Spinal cord (tissue), 10 donors: Measurements from ENCODE around the gene RRP12. TPM values are rescaled to one million over a fixed set of nuclear protein-coding genes. Genes with fewer than 3 reads are reported as not detected.
"Not testable (repeated sequence)": the region's sequence is repeated elsewhere in the genome, so short reads cannot be mapped to it uniquely, and the experiment has no call there.

ENCODE experiments used
- DNase-seq, 6 donors: peaks; one replicate each; pipeline versions ENCODE4 v3.0.0 to v3.0.0-alpha.2; 2013 to 2015; ENCODE audit warnings: low spot score in 6 of 6, low read depth in 4 of 6
- H3K27ac ChIP-seq: one replicate; pipeline ENCODE4 v1.5.1; 2013; ENCODE audit warnings: low read depth, low read length, control low read depth
- H3K27me3 ChIP-seq: one replicate; pipeline ENCODE4 v1.6.1; 2013; ENCODE audit warnings: low read length; ENCODE audit not compliant: control insufficient read depth, insufficient read depth
- H3K36me3 ChIP-seq: one replicate; pipeline ENCODE4 v1.6.1; 2013; ENCODE audit warnings: low read length; ENCODE audit not compliant: control insufficient read depth, insufficient read depth
- H3K4me1 ChIP-seq: one replicate; pipeline ENCODE4 v1.6.1; 2013; ENCODE audit warnings: low read length; ENCODE audit not compliant: control insufficient read depth, insufficient read depth
- H3K4me3 ChIP-seq: one replicate; pipeline ENCODE4 v1.5.1; 2013; ENCODE audit warnings: low read depth, low read length, control low read depth
- H3K9me3 ChIP-seq: one replicate; pipeline ENCODE4 v1.6.1; 2013; ENCODE audit warnings: low read length; ENCODE audit not compliant: control insufficient read depth, insufficient read depth
- WGBS: methylation state at CpG from one replicate; pipeline ENCODE4 v1.1.5; 2013; ENCODE audit warnings: missing lambda C conversion rate; ENCODE audit not compliant: insufficient coverage; 5-methylcytosine and 5-hydroxymethylcytosine counted together
- polyA plus RNA-seq, 2 donors: library from polyadenylated mRNA; unstranded; fragments of 120-200 nt; gene quantifications; one replicate each; pipeline ENCODE4 v1.2.1, GENCODE V29; 2013; ENCODE audit not compliant: insufficient read length in 2 of 2
- total RNA-seq, 2 donors: library from RNA; depleted of rRNA in 1 of 2; stranded (reverse); fragments of 120-200 nt in 1 of 2; fragments of >200 nt in 1 of 2; gene quantifications; one replicate each; pipeline versions ENCODE4 v1.2.3 to v1.2.4, GENCODE V29; 2013 to 2014
- donor health status: healthy.

Gene RRP12
- total and polyA plus RNA-seq, 4 donors, result 9.7 to 28.3 (median 19.4) TPM

DNA sequence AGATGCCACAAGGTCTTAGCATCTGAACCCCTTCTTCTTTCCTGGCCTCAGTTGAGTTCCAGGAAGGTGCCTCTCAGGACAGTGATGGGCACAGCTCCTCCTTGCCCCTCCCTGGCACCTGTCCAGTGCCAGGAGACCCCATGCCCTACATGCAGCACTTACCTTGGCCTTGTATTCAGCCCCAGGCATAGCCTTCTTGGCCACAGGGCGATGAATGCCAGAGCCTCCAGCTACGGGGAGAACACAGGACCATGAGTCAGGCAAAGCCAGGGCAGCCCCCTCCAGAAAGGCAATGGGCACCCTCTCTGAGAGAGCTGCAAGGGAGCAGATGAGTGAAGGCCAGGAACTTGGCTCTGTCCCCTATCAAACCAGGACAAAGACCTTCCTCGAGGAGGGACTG is 42.4 kb downstream of the RRP12 start:
- H3K36me3 ChIP-seq, result peaks cover 71% of the 10 kb centered on the region
- WGBS, result 94% methylated on average over 3 of the region's 3 CpGs

DNA sequence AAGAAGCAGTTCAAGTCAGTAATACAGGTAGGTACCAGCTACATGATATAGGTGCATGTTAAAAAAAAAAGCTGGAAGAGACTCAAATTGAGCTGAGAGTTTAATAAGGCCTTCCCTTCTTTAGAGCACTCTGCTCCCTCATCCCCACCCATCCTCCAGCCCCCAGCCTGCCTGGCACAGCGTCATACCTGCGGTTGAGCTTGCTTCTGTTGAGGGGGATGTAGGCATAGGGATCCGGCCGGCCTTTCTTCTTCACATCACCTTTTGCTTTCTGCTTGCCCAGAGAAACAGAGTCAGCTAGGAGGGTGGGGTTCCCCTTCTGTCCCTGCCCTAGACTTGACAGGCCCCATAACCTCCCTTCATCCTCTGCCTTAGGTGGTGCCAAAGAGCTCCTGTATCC is 42.8 kb downstream of the RRP12 start:
- Histone ChIP-seq H3K36me3 (peaks cover 67% of the 10 kb centered on the region), H3K27ac (no peak overlapping the region), H3K4me3 (no peak overlapping the region), H3K27me3 (no peaks in the 10 kb centered on the region), H3K4me1 (no peaks in the 10 kb centered on the region), H3K9me3 (no peaks in the 10 kb centered on the region)
- WGBS, result no CpG with 5 or more reads among the region's 4 CpGs
- no peak for DNase-seq

More for the DNA sequence above, 42.4 kb downstream of the RRP12 start:
- Histone ChIP-seq H3K4me3 (no peak overlapping the region), H3K4me1 (no peaks in the 10 kb centered on the region), H3K27ac (no peak overlapping the region), H3K9me3 (no peaks in the 10 kb centered on the region), H3K27me3 (no peaks in the 10 kb centered on the region)
- no peak for DNase-seq

DNA sequence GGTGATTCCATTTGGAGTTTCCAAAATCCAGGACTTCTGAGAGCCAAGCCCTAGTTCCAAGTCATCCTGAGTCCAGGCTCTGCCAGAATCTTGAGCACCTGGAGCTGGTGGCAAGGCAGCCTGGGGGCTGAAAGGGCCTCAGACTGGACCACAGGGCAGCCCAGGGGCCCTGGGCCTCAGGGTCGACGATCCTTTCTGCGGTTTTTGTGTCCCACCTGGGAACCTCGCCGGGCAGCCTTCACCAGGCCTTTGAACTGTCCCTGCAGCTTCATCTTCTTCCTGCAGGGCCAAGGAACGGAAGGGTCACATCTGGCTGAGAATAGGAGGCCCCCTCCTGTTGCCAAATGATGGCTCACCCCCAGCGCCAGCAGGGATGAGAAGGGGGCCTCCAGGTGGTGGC is 44.2 kb downstream of the RRP12 start:
- H3K9me3 ChIP-seq, result no peaks in the 10 kb centered on the region
- H3K4me3 ChIP-seq, result no peak overlapping the region
- DNase-seq, result no peak
- no peaks in the 10 kb centered on the region for H3K4me1 ChIP-seq
- no peak overlapping the region for H3K27ac ChIP-seq
- peaks cover 58% of the 10 kb centered on the region for H3K36me3 ChIP-seq
- H3K27me3 ChIP-seq, result no peaks in the 10 kb centered on the region
- WGBS, result 74% methylated on average over 7 of the region's 7 CpGs

DNA sequence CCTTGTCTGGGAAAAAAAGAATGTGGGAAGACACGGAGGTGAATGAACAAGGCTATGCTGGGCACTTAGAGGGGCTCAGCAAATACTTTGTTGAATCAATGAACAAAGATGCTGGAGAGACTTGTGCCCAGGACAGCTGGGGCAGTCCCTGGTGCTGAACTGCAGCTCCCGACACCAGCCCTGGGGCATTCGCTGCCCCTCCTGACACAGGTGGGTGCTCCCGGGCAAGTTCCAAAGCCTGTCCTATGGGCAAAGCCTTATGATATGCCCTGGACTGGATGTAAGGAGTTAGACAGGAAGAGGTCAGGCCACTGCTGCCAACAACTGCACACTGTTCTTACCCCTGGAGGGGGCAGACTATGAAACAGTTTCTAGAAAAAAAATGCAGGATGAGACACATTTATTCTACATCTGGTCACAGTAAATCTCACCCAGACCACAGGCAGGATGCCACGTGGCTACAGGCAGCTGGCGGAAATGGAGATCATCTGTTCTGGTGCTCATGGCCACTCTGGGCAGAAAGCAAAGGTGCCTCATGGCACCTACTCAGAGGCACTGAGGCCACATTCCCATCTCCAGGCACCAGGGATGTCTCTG is 44.7 kb downstream of the RRP12 start:
- Histone ChIP-seq H3K36me3 (peaks cover 55% of the 10 kb centered on the region), H3K4me1 (no peaks in the 10 kb centered on the region), H3K27ac (no peak overlapping the region), H3K9me3 (no peaks in the 10 kb centered on the region), H3K27me3 (no peaks in the 10 kb centered on the region), H3K4me3 (no peak overlapping the region)
- 82% methylated on average over 6 of the region's 6 CpGs for WGBS
- no peak for DNase-seq

DNA sequence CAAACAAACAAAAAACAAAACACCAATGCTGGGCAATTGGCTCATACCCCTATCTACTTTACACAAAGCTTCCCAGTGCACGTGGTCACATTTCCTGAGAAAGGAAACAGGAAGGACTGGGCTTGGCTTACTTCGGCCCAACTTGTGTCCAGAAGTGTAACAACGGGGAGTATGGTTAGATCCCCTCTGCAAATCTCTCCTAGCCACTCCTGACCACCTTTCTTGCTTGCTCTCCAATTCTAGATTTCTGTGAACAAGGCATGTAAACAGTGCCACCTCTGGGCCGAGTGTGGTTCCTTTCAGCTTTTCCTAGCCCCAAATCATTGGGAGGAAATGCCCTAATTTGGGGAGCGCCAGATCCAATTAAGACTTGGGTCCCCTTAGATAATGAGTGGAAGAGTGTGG is 45.6 kb downstream of the RRP12 start:
- 60% methylated on average over 5 of the region's 5 CpGs for WGBS
- no peaks in the 10 kb centered on the region for H3K9me3 ChIP-seq
- peak in 4 of 6 donors; percentile 19 to 84 (median 41) for DNase-seq
- H3K4me3 ChIP-seq, result no peak overlapping the region
- no peaks in the 10 kb centered on the region for H3K4me1 ChIP-seq
- H3K36me3 ChIP-seq, result peaks cover 47% of the 10 kb centered on the region
- no peak overlapping the region for H3K27ac ChIP-seq
- H3K27me3 ChIP-seq, result no peaks in the 10 kb centered on the region

DNA sequence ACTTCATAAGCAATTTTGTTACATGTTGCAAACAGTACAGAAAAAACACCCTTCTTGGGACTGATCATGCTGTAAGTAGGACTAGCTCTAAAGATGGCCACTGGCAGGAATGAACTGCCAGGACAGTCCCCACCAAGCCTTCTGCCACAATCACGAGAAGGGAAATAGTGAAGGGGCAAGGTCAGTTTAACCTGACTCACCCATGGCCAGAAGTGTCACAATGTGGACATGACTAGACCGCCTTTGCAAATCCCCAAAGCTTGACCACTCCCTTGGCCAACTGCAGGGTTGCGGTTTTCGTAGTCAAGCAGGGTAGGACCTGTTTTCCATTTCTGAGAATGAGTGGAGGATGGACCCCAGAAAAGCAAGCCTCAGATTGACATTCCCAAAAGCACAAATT is 47.2 kb downstream of the RRP12 start:
- no CpG with 5 or more reads among the region's 4 CpGs for WGBS
- peaks cover 31% of the 10 kb centered on the region for H3K36me3 ChIP-seq
- no peaks in the 10 kb centered on the region for H3K9me3 ChIP-seq
- H3K27me3 ChIP-seq, result no peaks in the 10 kb centered on the region
- no peak overlapping the region for H3K4me3 ChIP-seq
- H3K4me1 ChIP-seq, result no peaks in the 10 kb centered on the region
- H3K27ac ChIP-seq, result no peak overlapping the region
- no peak for DNase-seq

DNA sequence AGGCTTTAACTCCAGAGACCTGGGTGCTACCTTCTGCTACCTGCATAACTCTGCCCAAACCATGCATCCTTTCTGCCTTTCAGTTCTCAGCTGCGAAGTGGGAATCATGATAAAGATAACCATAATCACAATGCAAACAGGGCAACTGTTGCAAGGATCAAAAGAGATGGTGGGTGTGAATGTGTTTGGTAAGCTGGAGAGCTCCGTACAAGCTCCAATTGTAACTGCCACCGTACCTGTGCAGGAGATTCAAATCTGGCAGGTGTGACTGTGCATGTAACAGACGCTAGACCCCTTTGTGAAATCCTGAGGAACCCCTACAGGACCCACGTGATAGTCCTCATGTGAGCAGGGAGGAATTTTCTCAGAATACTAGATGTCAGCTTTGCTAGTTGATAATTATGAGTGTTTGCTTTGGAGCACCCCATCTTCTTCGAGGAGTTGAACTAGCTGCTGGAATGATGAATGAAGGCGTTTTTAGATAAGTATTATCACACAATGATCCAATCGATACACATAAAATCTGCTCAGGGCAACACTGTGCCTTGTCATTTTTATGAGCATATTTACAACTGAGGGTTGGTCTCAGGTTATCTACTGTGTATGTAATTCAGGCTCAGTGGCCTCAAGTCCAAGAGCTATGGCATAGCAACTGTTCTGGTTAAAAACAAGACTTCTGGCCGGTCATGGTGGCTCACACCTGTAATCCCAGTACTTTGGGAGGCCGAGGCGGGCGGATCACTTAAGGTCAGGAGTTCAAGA is 51.2 kb downstream of the RRP12 start:
- Histone ChIP-seq H3K27ac (no peak overlapping the region), H3K27me3 (no peaks in the 10 kb centered on the region), H3K4me1 (no peaks in the 10 kb centered on the region), H3K4me3 (no peak overlapping the region), H3K9me3 (no peaks in the 10 kb centered on the region), H3K36me3 (no peaks in the 10 kb centered on the region)
- no peak for DNase-seq
- WGBS, result 86% methylated on average over 4 of the region's 12 CpGs

DNA sequence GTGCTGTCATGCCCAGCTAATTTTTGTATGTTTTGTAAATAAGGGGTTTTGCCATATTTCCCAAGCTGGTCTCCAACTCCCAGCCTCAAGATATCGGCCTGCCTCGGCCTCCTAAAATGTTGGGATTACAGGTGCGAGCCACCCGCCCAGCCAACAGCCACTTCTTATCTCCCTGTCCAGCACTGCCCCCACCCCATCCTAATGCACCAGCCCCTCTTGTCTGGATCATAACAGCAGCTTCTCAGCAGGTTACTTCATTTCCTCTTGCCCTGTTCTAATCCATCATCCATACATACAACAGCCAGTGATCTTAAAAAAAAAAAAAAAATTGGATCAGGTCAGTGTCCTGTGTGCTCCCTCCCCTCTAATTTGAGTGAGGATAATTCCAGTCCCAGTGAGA is 53.8 kb downstream of the RRP12 start:
- Histone ChIP-seq H3K4me1 (no peaks in the 10 kb centered on the region), H3K27ac (no peak overlapping the region), H3K36me3 (no peaks in the 10 kb centered on the region), H3K27me3 (no peaks in the 10 kb centered on the region), H3K4me3 (no peak overlapping the region), H3K9me3 (no peaks in the 10 kb centered on the region)
- WGBS, result 98% methylated on average over 4 of the region's 4 CpGs
- no peak for DNase-seq

DNA sequence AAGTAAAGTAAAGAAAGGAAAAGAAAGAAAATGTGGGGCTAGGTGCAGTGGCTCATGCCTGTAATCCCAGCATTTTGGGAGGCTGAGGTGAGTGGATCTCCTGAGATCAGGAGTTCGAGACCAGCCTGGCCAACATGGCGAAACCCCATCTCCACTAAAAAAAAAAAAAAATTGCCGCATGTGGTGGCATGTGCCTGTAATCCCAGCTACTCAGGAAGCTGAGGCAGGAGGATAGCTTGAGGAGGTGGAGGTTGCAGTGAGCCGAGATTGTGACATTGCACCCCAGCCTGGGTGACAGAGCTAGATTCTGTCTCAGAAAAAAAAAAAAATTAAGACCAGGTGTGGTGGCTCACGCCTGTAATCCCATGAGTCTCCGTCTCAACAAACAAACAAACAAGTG is 57.5 kb downstream of the RRP12 start:
- not testable (repeated sequence) for DNase-seq, H3K9me3 ChIP-seq, H3K27me3 ChIP-seq, H3K4me1 ChIP-seq, H3K4me3 ChIP-seq, H3K36me3 ChIP-seq, H3K27ac ChIP-seq
- 95% methylated on average over 4 of the region's 6 CpGs for WGBS

DNA sequence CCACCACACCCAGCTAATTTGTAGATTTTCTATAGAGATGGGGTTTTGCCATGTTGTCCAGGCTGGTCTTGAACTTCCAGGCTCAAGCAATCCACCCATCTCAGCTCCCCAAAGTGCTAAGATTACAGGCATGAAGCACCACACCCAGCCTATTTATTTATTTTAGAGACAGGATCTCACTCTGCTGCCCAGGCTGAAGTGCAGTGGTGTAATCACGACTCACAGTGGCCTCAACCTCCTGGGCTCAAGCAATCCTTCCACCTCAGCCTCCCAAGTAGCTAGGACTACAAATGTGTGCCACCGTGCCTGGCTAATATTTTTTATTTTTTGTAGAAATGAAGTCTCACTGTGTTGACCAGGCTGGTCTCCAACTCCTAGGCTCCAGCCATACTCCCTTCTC is 59.7 kb downstream of the RRP12 start:
- DNase-seq, result no peak
- no peak overlapping the region for H3K27ac ChIP-seq
- peaks cover 6% of the 10 kb centered on the region for H3K27me3 ChIP-seq
- no peaks in the 10 kb centered on the region for H3K4me1 ChIP-seq
- H3K9me3 ChIP-seq, result no peaks in the 10 kb centered on the region
- H3K36me3 ChIP-seq, result no peaks in the 10 kb centered on the region
- 100% methylated on average over 1 of the region's 2 CpGs for WGBS
- H3K4me3 ChIP-seq, result no peak overlapping the region
